Esophagus squamous epithelium (tissue), 5 donors: ENCODE measurements around the gene LAG3. TPM values are rescaled to one million over a fixed set of nuclear protein-coding genes. Genes with fewer than 3 reads are reported as not detected.

Experiments
- DNase-seq: peaks from one replicate; lab custom pipeline; 2025; lab: John Stamatoyannopoulos, UW
- H3K27ac ChIP-seq, 4 donors: fragments of 200-600 bp; sonication (generic); one replicate each; pipeline ENCODE4 v1.5.1; 2016 to 2019; ENCODE audit warnings: mild to moderate bottlenecking in 1 of 4
- H3K27me3 ChIP-seq, 4 donors: fragments of 200-600 bp; sonication (generic); 1 replicate in 3 of 4; 2 replicates in 1 of 4; pipeline versions ENCODE4 v1.5.1 to v1.6.0; 2017 to 2021; ENCODE audit warnings: antibody characterized with exemption in 1 of 4
- H3K36me3 ChIP-seq, 3 donors: fragments of 200-600 bp; sonication (generic); one replicate each; pipeline ENCODE4 v1.5.1; 2016 to 2019
- H3K4me1 ChIP-seq, 3 donors: fragments of 200-600 bp; sonication (generic); one replicate each; pipeline ENCODE4 v1.5.1; 2017 to 2019
- H3K4me3 ChIP-seq, 4 donors: fragments of 200-600 bp; sonication (generic); 1 replicate in 3 of 4; 2 replicates in 1 of 4; pipeline ENCODE4 v1.5.1; 2016 to 2019; ENCODE audit warnings: mild to moderate bottlenecking in 2 of 4, moderate library complexity in 1 of 4
- H3K9me3 ChIP-seq, 3 donors: fragments of 200-600 bp; sonication (generic); one replicate each; pipeline ENCODE4 v1.5.1; 2016 to 2019
- POLR2A ChIP-seq, 4 donors: fragments of 450-650 bp; IDR thresholded peaks; one replicate each; pipeline ENCODE4 v1.6.1; 2017; ENCODE audit warnings: antibody characterized with exemption in 4 of 4, mild to moderate bottlenecking in 4 of 4, moderate library complexity in 3 of 4
- WGBS, 2 donors: methylation state at CpG; one replicate each; pipeline ENCODE4 v1.1.5; 2018; 5-methylcytosine and 5-hydroxymethylcytosine counted together
- intact Hi-C: fragments of 100-400 bp; cut with DNase I; formaldehyde crosslinking; loops from one replicate; pipeline ENCODE4 v1.15.0; 2022
- total RNA-seq, 4 donors: library from RNA; depleted of rRNA; stranded (reverse); fragments of >200 nt; gene quantifications; one replicate each; pipeline ENCODE4 v1.1.0, GENCODE V29; 2016
- TF ChIP-seq, protein P1 (sequence below), 6 experiments: fragments of 450-650 bp in 4 of 6; fragments of 200-600 bp in 2 of 6; sonication (generic) in 2 of 6; IDR thresholded peaks; one replicate each; pipeline ENCODE4 v1.5.1; 2016 to 2019; ENCODE audit warnings: antibody characterized with exemption in 6 of 6, mild to moderate bottlenecking in 4 of 6, moderate library complexity in 4 of 6
- donor health status: DM: yes; HTN: yes; CAD: no.

Gene LAG3
- total RNA-seq: under 1 TPM in 3 of 4 donors, not detected in 1; 0.35 to 0.76 (median 0.50) TPM

DNA sequence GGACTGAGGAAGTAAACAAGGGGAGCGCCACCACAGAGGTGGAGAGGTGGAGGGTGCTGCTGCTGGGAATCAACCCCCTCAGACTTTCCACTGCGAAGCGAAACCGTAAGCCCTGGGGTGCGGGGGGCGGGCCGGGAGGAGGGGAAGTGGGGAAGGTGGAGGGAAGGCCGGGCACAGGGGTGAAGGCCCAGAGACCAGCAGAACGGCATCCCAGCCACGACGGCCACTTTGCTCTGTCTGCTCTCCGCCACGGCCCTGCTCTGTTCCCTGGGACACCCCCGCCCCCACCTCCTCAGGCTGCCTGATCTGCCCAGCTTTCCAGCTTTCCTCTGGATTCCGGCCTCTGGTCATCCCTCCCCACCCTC, at the start of gene LAG3:
Gene LAG3 (plus strand): TSS at position 190 of the 365 bp plus-strand sequence. CDS start 333 bp downstream, outside the sequence.
- Histone ChIP-seq H3K9me3 (no peaks in the 10 kb centered on the region), H3K4me1 (peaks cover 38 to 68% (median 40%) of the 10 kb centered on the region in 3 donors), H3K36me3 (peaks cover 4 to 21% (median 4%) of the 10 kb centered on the region in 3 donors), H3K27ac (peak within 1 kb of the TSS in 3 of 4 donors; percentile 49 to 99 (median 99)), H3K27me3 (peaks cover 0 to 9% (median 0%) of the 10 kb centered on the region in 4 donors), H3K4me3 (peak within 1 kb of the TSS; percentile 6 to 58 (median 30))
- WGBS, 2 donors: 55 to 57% methylated on average over 13 to 15 of the region's 15 CpGs
- TF ChIP-seq POLR2A (IDR thresholded peaks at IDR 0.05): no peak
- TF ChIP-seq, protein P1, sequence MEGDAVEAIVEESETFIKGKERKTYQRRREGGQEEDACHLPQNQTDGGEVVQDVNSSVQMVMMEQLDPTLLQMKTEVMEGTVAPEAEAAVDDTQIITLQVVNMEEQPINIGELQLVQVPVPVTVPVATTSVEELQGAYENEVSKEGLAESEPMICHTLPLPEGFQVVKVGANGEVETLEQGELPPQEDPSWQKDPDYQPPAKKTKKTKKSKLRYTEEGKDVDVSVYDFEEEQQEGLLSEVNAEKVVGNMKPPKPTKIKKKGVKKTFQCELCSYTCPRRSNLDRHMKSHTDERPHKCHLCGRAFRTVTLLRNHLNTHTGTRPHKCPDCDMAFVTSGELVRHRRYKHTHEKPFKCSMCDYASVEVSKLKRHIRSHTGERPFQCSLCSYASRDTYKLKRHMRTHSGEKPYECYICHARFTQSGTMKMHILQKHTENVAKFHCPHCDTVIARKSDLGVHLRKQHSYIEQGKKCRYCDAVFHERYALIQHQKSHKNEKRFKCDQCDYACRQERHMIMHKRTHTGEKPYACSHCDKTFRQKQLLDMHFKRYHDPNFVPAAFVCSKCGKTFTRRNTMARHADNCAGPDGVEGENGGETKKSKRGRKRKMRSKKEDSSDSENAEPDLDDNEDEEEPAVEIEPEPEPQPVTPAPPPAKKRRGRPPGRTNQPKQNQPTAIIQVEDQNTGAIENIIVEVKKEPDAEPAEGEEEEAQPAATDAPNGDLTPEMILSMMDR (IDR thresholded peaks at IDR 0.05): no peak
- no peak for DNase-seq
- intact Hi-C loops: no loop called here

DNA sequence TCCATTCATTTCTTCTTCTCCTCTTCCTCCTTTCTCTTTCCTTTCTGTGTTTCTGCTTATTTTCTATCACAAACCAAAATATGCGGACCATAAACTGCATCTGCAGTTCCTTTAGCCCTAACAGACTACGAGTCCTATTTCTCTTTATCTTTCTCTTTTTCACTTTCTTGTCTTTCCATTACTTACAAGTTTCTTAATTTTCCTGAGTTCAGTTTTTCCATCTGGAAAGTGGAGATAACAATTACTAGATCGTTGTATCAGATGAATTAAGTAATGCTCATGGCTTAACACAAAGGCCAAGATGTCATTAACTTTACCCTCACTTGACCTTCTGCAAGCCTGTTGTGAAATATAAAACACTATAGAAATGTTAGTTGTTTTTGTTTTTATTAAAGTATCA, 49.5 kb upstream of the LAG3 start:
- intact Hi-C loops: no loop called here
- DNase-seq: no peak
- no peak overlapping the region for H3K27ac ChIP-seq
- peaks cover 0 to 6% (median 0%) of the 10 kb centered on the region in 4 donors for H3K27me3 ChIP-seq
- TF ChIP-seq, protein P1 (IDR thresholded peaks at IDR 0.05): no peak
- TF ChIP-seq POLR2A (IDR thresholded peaks at IDR 0.05): no peak
- H3K4me3 ChIP-seq: no peak overlapping the region
- peaks cover 0 to 21% (median 8%) of the 10 kb centered on the region in 3 donors for H3K4me1 ChIP-seq
- 79 to 80% methylated on average over 3 of the region's 3 CpGs for WGBS, 2 donors
- peaks cover 0 to 12% (median 0%) of the 10 kb centered on the region in 3 donors for H3K36me3 ChIP-seq
- H3K9me3 ChIP-seq: no peaks in the 10 kb centered on the region

DNA sequence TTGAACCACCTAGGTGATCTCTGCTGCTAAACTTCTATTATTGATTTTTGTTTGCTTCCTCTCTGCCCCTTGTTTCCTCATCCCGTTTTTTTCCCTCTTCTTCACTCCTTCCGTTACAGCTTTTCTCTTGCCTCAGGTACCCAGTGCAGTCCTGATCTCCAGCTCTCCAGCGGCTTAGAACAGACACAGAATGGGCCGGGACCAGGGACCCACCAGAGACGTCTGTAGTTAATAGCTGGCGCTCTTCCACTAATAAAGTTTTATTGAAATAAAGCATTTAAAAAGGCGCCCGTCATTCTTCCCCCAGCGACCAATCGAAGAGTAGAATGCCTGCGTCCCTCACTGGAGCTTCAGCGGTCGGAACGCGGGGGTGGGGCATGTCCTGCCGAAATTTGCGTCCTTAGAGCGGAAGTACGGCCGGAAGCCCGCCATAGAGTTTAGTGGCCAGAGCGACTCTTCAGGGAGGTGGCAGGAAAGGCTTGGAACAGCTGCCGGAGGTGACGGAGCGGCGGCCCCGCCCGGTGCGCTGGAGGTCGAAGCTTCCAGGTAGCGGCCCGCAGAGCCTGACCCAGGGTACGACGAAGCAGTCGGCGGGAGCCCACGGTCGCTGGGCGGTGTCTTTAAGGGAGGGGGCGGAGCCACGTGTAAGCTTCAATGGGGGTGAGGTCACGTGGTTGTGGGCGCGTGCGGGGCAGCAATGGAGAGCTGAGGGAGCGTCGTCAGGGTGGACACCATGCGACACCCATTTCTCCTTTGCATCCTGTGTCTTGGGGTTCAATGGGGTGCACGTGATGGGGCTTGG, 48.5 kb upstream of the LAG3 start, which contains the start of gene COPS7A:
Gene COPS7A (plus strand): TSS at position 440 of the 802 bp plus-strand sequence. CDS start 611 bp downstream, outside the sequence.
- Histone ChIP-seq H3K27me3 (no peaks in the 10 kb centered on the region), H3K4me1 (peaks cover 0 to 21% (median 8%) of the 10 kb centered on the region in 3 donors), H3K36me3 (peaks cover 0 to 22% (median 4%) of the 10 kb centered on the region in 3 donors), H3K4me3 (peak within 1 kb of the TSS; percentile 42 to 80 (median 59)), H3K27ac (peak within 1 kb of the TSS; percentile 82 to 96 (median 88)), H3K9me3 (no peaks in the 10 kb centered on the region)
- TF ChIP-seq, protein P1 (IDR thresholded peaks at IDR 0.05): no peak
- peak in 3 of 4 donors; percentile 54 to 63 (median 55) for TF ChIP-seq POLR2A (IDR thresholded peaks at IDR 0.05)
- WGBS, 2 donors: 2 to 4% methylated on average over 7 to 9 of the region's 49 CpGs
- intact Hi-C loops: no loop called here
- peak; percentile 94 for DNase-seq

DNA sequence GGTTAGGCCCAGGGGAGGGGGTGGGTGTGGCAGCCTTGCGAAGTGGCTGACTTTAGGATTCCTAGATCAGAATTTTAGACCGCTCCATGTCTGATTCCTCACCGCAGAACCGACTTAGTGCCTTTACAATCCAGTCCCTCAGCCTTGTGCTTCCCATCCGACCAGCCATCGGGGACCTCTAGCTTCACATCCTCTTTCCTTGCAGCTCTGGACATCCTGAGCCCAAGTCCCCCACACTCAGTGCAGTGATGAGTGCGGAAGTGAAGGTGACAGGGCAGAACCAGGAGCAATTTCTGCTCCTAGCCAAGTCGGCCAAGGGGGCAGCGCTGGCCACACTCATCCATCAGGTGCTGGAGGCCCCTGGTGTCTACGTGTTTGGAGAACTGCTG, 47.9 kb upstream of the LAG3 start:
- no peak for DNase-seq
- Histone ChIP-seq H3K4me3 (peak overlapping the region; percentile 42 to 80 (median 59)), H3K27me3 (no peaks in the 10 kb centered on the region), H3K27ac (peak overlapping the region; percentile 82 to 96 (median 88)), H3K4me1 (peaks cover 0 to 21% (median 8%) of the 10 kb centered on the region in 3 donors), H3K9me3 (no peaks in the 10 kb centered on the region), H3K36me3 (peaks cover 2 to 28% (median 10%) of the 10 kb centered on the region in 3 donors)
- intact Hi-C loops: no loop called here
- 0% methylated on average over 2 to 5 of the region's 10 CpGs for WGBS, 2 donors
- no peak for TF ChIP-seq POLR2A (IDR thresholded peaks at IDR 0.05)
- TF ChIP-seq, protein P1 (IDR thresholded peaks at IDR 0.05): no peak

DNA sequence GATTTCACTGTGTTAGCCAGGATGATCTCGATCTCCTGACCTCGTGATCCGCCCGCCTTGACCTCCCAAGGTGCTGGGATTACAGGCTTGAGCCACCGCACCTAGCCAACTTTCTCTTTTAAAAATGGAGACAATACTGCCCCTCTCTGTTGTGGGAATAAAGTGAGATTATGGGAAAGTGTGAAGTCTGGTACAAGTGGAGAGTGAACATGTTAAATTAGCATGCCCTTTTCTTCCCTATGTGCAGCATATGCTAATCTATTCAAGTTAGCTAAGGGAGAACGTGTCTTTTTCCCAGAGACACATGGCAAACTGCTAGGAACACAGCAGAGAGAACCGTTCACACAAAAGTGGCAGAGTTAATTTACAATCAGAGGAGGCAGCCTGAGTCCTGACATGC, 47.0 kb upstream of the LAG3 start:
- Histone ChIP-seq H3K9me3 (no peaks in the 10 kb centered on the region), H3K27me3 (no peaks in the 10 kb centered on the region), H3K36me3 (peaks cover 12 to 37% (median 18%) of the 10 kb centered on the region in 3 donors), H3K4me1 (peaks cover 0 to 21% (median 8%) of the 10 kb centered on the region in 3 donors), H3K4me3 (no peak overlapping the region), H3K27ac (no peak overlapping the region)
- WGBS, 2 donors: 87 to 93% methylated on average over 7 of the region's 7 CpGs
- TF ChIP-seq POLR2A (IDR thresholded peaks at IDR 0.05): no peak
- TF ChIP-seq, protein P1 (IDR thresholded peaks at IDR 0.05): no peak
- DNase-seq: no peak
- intact Hi-C loops: no loop called here
